ENCODE data around the gene RNF130.
"Not testable (repeated sequence)": the region's sequence is repeated elsewhere in the genome, so short reads cannot be mapped to it uniquely, and the experiment has no call there.

Gene RNF130

DNA sequence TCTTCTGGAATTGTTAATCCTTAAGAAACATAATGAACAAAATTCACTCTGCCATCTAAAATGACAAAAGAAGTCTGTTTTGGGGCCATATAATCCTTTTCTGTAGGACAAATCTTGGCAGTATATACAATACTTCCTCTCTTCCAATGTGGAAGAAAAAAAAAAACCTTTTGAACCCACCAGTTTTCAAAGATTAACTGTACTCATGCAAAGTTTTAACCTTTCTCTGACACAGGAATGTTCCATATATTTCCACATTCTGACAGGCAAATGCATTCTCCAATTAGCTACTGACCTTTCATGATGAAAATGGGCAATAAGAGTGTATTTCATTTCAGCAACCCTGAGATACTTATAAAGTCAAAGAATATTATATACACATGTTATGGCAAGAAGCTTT lies 65.4 kb downstream of the RNF130 start:
- in situ Hi-C loops (cut with HindIII; ENCODE audit: low pct_unique_long_range_greater_than_20kb, low sequenced_read_pairs), result no loop called here
- TF ChIP-seq JUND (IDR thresholded peaks at IDR 0.05; ENCODE audit: low read depth), result no peak
- DNase-seq (ENCODE audit: low read depth in 1 of 2, low spot score in 1 of 2), result no peak

DNA sequence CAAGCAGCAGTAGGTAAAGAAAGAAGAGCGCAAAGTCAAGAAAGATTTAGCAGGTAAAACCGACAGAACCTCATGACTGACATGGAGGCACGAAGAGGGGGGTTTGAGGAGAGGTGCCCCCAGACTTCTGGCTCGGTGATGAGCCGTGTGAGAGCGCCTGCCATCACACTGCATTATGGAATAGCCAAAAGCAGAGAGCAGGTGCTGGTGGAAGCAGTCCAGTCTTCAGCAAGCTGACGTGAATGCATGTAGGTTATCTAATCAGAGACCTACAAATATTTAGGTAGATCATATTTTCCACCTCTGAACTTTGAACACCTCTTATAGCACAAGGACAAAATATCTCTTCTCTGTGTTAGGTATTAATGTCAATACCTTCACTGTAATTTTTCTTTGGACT lies 68.4 kb downstream of the RNF130 start:
- DNase-seq (ENCODE audit: low read depth in 1 of 2, low spot score in 1 of 2), result no peak
- no peak for TF ChIP-seq JUND (IDR thresholded peaks at IDR 0.05; ENCODE audit: low read depth)

DNA sequence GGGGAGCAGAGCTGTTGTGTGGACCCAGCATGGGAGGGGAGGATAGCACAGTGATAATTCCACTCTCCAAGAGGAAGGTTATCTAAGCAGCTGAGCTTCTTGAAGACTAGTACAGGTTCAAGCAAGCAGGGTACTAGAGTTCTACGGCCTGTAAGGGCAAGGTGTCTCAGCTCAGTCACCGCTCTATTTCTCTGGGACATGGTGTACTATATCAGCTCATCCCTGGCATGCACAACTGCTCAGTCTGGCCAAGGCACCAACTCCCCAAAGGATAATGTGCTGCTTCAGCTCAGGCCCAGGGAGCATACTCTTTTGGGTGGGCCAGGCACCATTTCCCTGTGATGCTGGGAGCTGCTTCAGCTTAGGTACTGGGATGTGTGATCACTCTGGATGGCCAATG lies 69.8 kb downstream of the RNF130 start:
- no peak for TF ChIP-seq JUND (IDR thresholded peaks at IDR 0.05; ENCODE audit: low read depth)
- in situ Hi-C loops (cut with HindIII; ENCODE audit: low pct_unique_long_range_greater_than_20kb, low sequenced_read_pairs), result no loop called here
- no peak for DNase-seq (ENCODE audit: low read depth in 1 of 2, low spot score in 1 of 2)

More for the DNA sequence above, 68.4 kb downstream of the RNF130 start:
- in situ Hi-C loops (cut with HindIII; ENCODE audit: low pct_unique_long_range_greater_than_20kb, low sequenced_read_pairs), result no loop called here

DNA sequence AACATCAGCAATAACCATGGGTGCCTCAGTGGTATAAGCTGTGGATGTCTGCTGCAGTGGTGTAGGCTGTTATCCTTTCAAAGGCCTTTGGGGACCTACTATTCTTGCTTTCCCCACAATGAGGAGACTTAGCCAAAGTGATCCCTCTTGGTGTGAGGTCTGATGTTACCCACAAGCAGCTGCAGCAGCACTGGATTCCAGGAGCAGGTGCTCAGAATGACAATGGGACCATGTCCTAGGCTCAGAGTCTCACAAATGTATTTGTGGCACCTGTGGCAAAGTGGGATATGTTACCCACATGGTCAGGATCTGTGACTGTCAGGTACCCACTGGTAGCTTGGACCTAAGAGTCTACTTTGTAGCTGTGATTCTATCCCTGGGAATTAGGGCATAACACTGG lies 70.4 kb downstream of the RNF130 start:
- in situ Hi-C loops (cut with HindIII; ENCODE audit: low pct_unique_long_range_greater_than_20kb, low sequenced_read_pairs), result no loop called here
- no peak for TF ChIP-seq JUND (IDR thresholded peaks at IDR 0.05; ENCODE audit: low read depth)

DNA sequence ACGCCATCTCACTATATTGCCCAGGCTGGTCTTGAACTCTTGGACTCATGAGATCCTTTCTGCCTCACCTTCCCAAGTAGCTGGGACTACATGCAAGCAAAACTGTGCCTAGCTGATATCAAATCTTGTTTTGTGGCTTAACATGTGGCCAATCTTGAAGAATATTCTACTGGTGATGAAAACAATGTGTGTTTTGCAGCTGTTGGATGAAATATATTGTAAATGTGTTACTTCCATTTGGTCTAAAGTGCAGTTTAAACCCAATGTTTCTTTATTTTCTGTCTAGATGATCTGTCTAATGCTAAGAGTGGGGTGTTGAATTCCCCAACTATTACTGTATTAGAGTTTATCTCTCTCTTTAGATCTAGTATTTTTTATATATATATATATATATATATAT lies 73.1 kb downstream of the RNF130 start:
- no peak for TF ChIP-seq JUND (IDR thresholded peaks at IDR 0.05; ENCODE audit: low read depth)
- DNase-seq (ENCODE audit: low read depth in 1 of 2, low spot score in 1 of 2), result no peak
- in situ Hi-C loops (cut with HindIII; ENCODE audit: low pct_unique_long_range_greater_than_20kb, low sequenced_read_pairs), result no loop called here

More for the DNA sequence above, 70.4 kb downstream of the RNF130 start:
- no peak for DNase-seq (ENCODE audit: low read depth in 1 of 2, low spot score in 1 of 2)

DNA sequence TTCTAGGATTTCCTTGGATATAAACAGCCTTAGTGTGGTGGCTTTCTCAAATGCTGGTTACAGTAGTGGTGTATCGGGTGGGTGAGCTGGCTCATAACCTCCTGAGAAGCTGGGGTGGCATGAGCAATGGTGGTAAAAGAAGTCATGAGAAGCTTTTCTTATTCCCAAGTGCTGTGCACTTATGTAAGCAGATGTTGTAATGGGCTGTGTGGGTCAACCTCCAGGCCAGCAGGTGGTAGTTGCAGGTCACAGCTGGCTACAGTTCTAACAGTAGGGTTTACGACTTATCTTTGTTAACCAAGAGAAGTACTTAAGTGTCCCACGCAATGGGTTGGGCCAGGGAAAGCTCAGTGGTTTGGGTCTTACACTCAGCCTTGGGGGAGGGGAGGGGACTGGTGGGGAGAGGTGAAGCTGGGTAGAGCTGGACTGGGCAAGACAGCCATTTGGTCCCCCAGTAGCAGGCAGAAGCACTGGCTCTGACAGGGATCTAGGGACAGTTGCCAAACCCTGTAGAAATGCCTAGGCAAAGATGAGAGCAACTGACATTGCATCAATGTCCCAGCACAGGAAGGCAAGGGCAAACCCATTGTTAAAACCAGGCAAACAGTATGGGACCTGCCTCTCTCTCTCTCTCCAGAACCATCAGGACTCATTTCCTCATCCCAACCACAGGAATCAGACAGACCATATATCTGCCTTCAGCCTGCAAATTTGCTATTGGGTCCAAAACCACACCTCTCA lies 76.8 kb downstream of the RNF130 start:
- TF ChIP-seq JUND (IDR thresholded peaks at IDR 0.05; ENCODE audit: low read depth), result no peak
- no peak for DNase-seq (ENCODE audit: low read depth in 1 of 2, low spot score in 1 of 2)
- in situ Hi-C loops (cut with HindIII; ENCODE audit: low pct_unique_long_range_greater_than_20kb, low sequenced_read_pairs), result no loop called here

DNA sequence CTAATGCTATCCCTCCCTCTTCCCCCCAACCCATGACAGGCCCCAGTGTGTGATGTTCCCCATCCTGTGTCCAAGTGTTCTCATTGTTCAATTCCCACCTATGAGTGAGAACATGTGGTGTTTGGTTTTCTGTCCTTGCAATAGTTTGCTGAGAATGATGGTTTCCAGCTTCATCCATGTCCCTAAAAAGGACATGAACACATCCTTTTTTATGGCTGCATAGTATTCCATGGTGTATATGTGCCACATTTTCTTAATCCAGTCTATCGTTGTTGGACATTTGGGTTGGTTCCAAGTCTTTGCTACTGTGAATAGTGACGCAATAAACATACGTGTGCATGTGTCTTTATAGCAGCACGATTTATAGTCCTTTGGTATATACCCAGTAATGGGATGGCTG lies 78.7 kb downstream of the RNF130 start:
- DNase-seq (ENCODE audit: low read depth in 1 of 2, low spot score in 1 of 2); in situ Hi-C loops (cut with HindIII; ENCODE audit: low pct_unique_long_range_greater_than_20kb, low sequenced_read_pairs): not testable (repeated sequence)

DNA sequence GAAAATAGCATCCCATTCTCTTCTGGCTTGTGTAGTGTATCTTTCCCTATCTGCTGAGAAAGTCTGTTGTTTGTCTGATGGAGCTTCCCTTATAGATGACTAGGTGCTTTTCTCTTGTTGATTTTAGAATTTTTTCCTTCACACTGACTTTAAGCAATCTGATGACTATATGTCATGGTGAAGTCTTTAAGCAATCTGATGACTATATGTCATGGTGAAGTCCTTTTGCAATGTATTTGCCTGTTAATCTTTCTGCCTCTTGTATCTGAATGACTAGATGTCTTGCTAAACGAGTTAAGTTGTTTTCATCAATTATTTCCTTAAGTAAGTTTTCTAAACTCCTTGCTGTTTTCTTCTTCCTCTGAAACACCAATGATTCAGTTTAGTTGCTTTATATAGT lies 80.5 kb downstream of the RNF130 start:
- in situ Hi-C loops (cut with HindIII; ENCODE audit: low pct_unique_long_range_greater_than_20kb, low sequenced_read_pairs), result no loop called here
- TF ChIP-seq JUND (IDR thresholded peaks at IDR 0.05; ENCODE audit: low read depth), result no peak
- DNase-seq (ENCODE audit: low read depth in 1 of 2, low spot score in 1 of 2), result no peak

DNA sequence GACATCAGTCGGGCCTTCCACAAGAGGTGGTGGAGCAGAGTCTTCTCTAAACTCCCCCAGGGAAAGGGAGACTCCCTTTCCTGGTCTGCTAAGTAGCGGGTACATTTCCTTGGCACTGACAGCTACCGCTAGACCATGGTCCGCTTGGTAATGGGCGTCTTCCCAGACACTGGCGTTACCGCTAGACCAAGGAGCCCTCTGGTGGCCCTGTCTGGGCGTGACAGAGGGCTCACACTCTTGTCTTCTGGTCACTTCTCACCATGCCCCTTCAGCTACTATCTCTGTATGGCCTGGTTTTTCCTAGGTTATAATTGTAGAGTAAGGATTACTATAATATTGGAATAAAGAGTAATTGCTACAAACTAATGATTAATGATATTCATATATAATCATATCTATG lies 81.0 kb downstream of the RNF130 start:
- in situ Hi-C loops (cut with HindIII; ENCODE audit: low pct_unique_long_range_greater_than_20kb, low sequenced_read_pairs), result not testable (repeated sequence)

DNA sequence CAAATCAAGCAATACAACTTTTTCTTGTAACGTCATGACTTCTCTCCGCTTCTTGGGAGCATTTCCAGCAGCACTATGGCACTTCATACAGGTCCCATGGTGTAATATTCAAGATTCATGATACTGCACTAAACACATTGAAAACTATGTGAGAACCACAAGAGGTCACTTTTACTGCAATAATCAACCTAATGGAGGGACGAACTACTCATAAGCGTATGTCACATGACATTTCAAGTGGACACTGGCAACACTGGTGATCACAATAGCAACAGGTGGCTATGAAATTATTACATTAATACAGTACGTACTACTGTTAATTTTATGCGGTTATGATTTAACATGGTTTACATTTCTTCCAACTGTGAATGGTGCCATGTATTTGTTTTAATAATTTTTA lies 85.2 kb downstream of the RNF130 start:
- TF ChIP-seq JUND (IDR thresholded peaks at IDR 0.05; ENCODE audit: low read depth), result no peak
- in situ Hi-C loops (cut with HindIII; ENCODE audit: low pct_unique_long_range_greater_than_20kb, low sequenced_read_pairs), result no loop called here
- peak in 1 of 2 experiments; percentile 37 for DNase-seq (ENCODE audit: low read depth in 1 of 2, low spot score in 1 of 2)

More for the DNA sequence above, 81.0 kb downstream of the RNF130 start:
- not testable (repeated sequence) for DNase-seq (ENCODE audit: low read depth in 1 of 2, low spot score in 1 of 2)

DNA sequence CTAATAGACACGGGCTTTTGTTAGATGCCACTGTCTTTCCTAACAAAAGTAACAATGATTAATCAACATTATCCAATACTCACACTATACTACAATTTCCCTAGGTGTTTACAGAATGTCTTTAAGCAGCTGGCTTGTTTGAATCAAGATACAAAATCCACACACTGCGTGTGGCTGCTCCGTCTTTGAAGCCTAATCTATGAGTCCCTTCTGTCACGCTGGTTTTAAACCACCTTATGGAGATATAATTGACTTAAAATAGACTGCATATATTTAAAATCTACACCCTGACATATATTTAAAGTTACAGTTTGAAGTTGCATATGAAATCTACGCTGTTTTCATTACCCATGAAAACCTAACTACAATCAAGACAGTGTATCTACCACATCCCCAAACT lies 89.9 kb downstream of the RNF130 start:
- in situ Hi-C loops (cut with HindIII; ENCODE audit: low pct_unique_long_range_greater_than_20kb, low sequenced_read_pairs), result no loop called here
- no peak for DNase-seq (ENCODE audit: low read depth in 1 of 2, low spot score in 1 of 2)
- no peak for TF ChIP-seq JUND (IDR thresholded peaks at IDR 0.05; ENCODE audit: low read depth)

DNA sequence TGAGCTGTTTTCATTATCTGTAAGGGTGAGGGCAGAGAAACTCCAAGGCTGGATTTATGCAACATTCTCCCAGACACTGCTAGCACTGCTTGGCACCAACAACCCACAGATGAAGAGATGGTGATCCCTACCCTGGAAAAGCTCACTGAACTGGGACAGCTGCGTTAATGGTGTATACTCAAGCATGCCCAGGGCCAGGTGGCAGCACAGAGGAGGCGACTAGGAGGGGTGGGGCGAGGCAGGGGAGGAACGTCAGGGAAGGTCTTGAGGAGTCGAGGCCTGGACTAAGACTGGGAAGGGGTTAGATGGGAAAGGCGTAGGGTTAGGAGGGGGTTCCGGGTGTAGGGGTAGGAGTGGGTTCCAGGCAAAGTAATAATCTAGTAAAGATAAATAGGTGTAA lies 90.8 kb downstream of the RNF130 start:
- no peak for TF ChIP-seq JUND (IDR thresholded peaks at IDR 0.05; ENCODE audit: low read depth)
- in situ Hi-C loops (cut with HindIII; ENCODE audit: low pct_unique_long_range_greater_than_20kb, low sequenced_read_pairs), result no loop called here
- DNase-seq (ENCODE audit: low read depth in 1 of 2, low spot score in 1 of 2), result no peak

DNA sequence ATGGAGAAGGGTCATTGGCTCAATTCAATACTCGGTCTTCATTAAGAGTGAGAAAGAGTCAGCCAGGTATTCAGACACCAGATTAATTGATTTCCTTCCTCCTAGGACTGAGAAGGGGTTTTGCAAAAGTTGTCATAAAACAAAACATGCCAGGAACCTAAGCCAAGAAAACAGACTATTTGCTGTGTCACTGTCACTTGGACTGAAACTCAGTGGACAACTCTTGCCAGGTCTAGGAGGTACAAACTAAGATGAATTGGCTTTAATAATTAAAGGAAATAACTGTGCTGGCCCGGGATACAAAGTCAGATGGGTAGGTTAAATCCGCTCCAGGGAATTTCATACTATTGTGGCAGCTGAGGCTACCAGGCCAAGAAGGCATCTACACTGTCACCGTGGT lies 92.8 kb downstream of the RNF130 start:
- in situ Hi-C loops (cut with HindIII; ENCODE audit: low pct_unique_long_range_greater_than_20kb, low sequenced_read_pairs), result no loop called here
- no peak for TF ChIP-seq JUND (IDR thresholded peaks at IDR 0.05; ENCODE audit: low read depth)

DNA sequence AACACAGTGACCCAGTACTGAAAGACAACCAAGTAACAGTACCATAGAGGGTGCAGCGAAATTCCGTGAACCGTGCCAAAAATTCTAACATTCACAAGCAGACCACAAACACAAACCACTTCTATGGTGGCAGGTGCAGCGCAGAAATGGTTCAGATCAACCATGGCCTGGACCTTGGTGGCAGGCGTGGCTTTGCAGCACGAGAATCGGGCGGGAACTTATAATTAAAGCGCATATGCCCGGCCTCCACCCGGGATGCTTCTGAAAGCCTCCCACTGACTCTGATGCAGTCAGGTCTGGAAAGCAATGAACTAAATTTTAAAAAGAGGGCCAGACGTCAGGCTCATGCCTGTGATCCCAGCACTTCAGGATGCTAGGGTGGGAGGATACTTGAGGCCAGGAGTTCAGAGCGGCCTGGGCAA lies 95.8 kb downstream of the RNF130 start:
- no peak for TF ChIP-seq JUND (IDR thresholded peaks at IDR 0.05; ENCODE audit: low read depth)
- no peak for DNase-seq (ENCODE audit: low read depth in 1 of 2, low spot score in 1 of 2)
- in situ Hi-C loops (cut with HindIII; ENCODE audit: low pct_unique_long_range_greater_than_20kb, low sequenced_read_pairs), result no loop called here

More for the DNA sequence above, 92.8 kb downstream of the RNF130 start:
- no peak for DNase-seq (ENCODE audit: low read depth in 1 of 2, low spot score in 1 of 2)
